Stomach (tissue), 9 donors: ENCODE data around the gene CLSTN1. TPM values are rescaled to one million over a fixed set of nuclear protein-coding genes. Genes with fewer than 3 reads are reported as not detected.
A peak's percentile ranks its signal among the peaks of the same experiment; 100 is the strongest.

Source experiments
- DNase-seq, 2 donors: peaks; one replicate each; pipeline versions ENCODE4 v3.0.0 to v3.0.0-alpha.2; 2013 to 2019
- H3K27ac ChIP-seq, 5 donors: fragments of 200-600 bp in 4 of 5; sonication (generic) in 4 of 5; one replicate each; pipeline ENCODE4 v1.5.1; 2013 to 2019; ENCODE audit warnings: mild to moderate bottlenecking in 1 of 5, moderate library complexity in 1 of 5
- H3K27me3 ChIP-seq, 3 donors: fragments of 200-600 bp; sonication (generic); one replicate each; pipeline ENCODE4 v1.5.1; 2017 to 2019; ENCODE audit warnings: mixed run types in 1 of 3
- H3K36me3 ChIP-seq, 4 donors: fragments of 200-600 bp; sonication (generic); 1 replicate in 3 of 4; 2 replicates in 1 of 4; pipeline ENCODE4 v1.5.1; 2016 to 2019
- H3K4me1 ChIP-seq, 4 donors: fragments of 200-600 bp; sonication (generic); one replicate each; pipeline ENCODE4 v1.5.1; 2016 to 2019
- H3K4me3 ChIP-seq, 4 donors: fragments of 200-600 bp; sonication (generic) in 3 of 4; one replicate each; pipeline ENCODE4 v1.5.1; 2016 to 2019; ENCODE audit warnings: mild to moderate bottlenecking in 1 of 4
- H3K9me3 ChIP-seq, 4 donors: fragments of 200-600 bp; sonication (generic); one replicate each; pipeline ENCODE4 v1.5.1; 2016 to 2019
- CTCF ChIP-seq, 7 experiments: fragments of 450-650 bp in 4 of 7; fragments of 200-600 bp in 3 of 7; sonication (generic) in 3 of 7; IDR thresholded peaks; one replicate each; pipeline ENCODE4 v1.5.1; 2016 to 2019; ENCODE audit warnings: antibody characterized with exemption in 7 of 7, control low read depth in 2 of 7, mild to moderate bottlenecking in 1 of 7
- EP300 ChIP-seq: sonication (generic); formaldehyde crosslinking; IDR thresholded peaks from one replicate; pipeline ENCODE4 v1.6.1; 2017; ENCODE audit warnings: antibody characterized with exemption
- POLR2A ChIP-seq, 4 donors: fragments of 450-650 bp; IDR thresholded peaks; one replicate each; pipeline ENCODE4 v1.6.1; 2016; ENCODE audit warnings: antibody characterized with exemption in 4 of 4, control low read depth in 2 of 4, mild to moderate bottlenecking in 1 of 4, moderate library complexity in 1 of 4
- POLR2AphosphoS5 ChIP-seq, 3 donors: sonication (generic); formaldehyde crosslinking; IDR thresholded peaks; one replicate each; pipeline ENCODE4 v1.6.1; 2016; ENCODE audit warnings: antibody characterized with exemption in 3 of 3
- WGBS, 5 donors: extraction: QIAGEN DNeasy Blood & Tissue Kit in 3 of 5; methylation state at CpG; one replicate each; pipeline versions ENCODE4 v1.1.5 to v1.1.7; 2013 to 2018; 5-methylcytosine and 5-hydroxymethylcytosine counted together
- intact Hi-C: fragments of 100-400 bp; cut with DNase I; formaldehyde crosslinking; loops from one replicate; pipeline ENCODE4 v1.15.1; 2023; ENCODE audit warnings: low total_unique reads
- polyA plus RNA-seq, 3 donors: library from polyadenylated mRNA; stranded (reverse); fragments of 200-250 nt; gene quantifications; one replicate each; pipeline ENCODE4 v1.2.3, GENCODE V29; 2013
- total RNA-seq, 5 donors: library from RNA; depleted of rRNA; stranded (reverse); fragments of >200 nt; gene quantifications; one replicate each; pipeline versions ENCODE4 v1.1.0 to v1.2.3, GENCODE V29; 2014 to 2016
- donor health status: healthy with polysubstance abuse.
- donor health status: Bipolar disorder and iron deficiency.
- donor health status: healthy.

Gene CLSTN1
- total and polyA plus RNA-seq, 8 donors = 10.5 to 156 (median 30.9) TPM

DNA sequence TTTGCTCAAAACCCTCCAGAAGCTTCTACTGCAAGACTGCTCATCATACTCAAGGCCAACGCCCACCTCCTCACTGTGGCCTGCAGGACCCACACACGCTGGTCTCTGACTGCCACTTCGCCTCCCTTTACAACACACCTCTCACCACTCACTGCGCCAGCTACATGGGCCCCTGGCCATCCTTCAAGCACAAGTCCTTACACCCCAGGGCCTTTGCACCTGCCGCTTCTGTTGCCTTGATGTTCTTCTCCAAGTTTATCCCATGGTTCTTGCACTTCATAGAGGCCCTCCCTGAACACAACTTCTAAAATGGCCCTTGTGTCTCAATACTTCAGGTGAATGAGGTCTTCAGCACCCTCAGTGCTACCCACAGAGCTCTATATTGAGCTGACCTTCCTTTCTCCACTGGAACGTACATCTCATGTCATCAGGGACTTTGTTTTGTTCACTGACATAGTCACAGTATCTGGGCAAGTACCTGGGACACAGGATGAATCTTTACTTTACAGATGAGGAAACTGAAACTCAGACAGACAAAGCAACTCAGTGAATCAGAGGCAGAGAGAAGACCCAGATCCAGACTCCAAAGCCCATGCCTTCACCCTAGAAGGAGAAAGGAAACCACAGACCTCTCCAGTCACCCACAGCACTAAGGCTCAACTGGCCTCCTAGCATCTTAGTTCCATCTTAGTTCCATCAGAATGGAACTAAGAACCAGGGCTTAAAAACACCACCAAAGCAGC, 34.7 kb upstream of the CLSTN1 start:
- H3K9me3 ChIP-seq = peaks cover 0 to 6% (median 0%) of the 10 kb centered on the region in 4 donors
- H3K4me3 ChIP-seq = no peak overlapping the region
- H3K27ac ChIP-seq = no peak overlapping the region
- intact Hi-C loops = no loop called here
- no peaks in the 10 kb centered on the region for H3K27me3 ChIP-seq
- TF ChIP-seq EP300 = no peak
- TF ChIP-seq POLR2AphosphoS5 (IDR thresholded peaks at IDR 0.05) = no peak
- no peak for TF ChIP-seq CTCF (IDR thresholded peaks at IDR 0.05)
- no peak for TF ChIP-seq POLR2A (IDR thresholded peaks at IDR 0.05)
- peaks cover 0 to 63% (median 45%) of the 10 kb centered on the region in 4 donors for H3K36me3 ChIP-seq
- 95 to 99% (median 97%) methylated on average over 6 of the region's 6 CpGs for WGBS, 5 donors
- DNase-seq = no peak
- H3K4me1 ChIP-seq = no peaks in the 10 kb centered on the region

DNA sequence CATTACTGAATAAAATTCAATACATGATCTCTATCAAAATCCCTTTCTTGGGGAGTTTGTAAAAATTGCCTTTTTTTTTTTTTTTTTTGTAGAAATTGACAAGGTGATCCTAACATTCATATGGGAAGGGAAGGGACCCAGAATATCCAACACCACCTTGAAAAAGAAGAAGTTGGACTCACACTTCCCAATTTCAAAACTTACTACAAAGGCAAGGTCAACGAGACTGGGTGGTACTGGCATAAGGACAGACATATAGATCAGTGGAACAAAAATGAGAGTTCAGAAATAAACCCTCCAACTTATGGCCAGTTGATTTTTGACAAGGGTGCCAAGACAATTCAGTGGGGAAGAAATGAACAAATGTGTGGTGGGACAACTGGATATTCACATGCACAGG, 31.4 kb upstream of the CLSTN1 start:
- DNase-seq = no peak
- Histone ChIP-seq H3K27me3 (no peaks in the 10 kb centered on the region), H3K4me3 (no peak overlapping the region), H3K27ac (no peak overlapping the region), H3K4me1 (no peaks in the 10 kb centered on the region), H3K9me3 (peaks cover 0 to 6% (median 0%) of the 10 kb centered on the region in 4 donors), H3K36me3 (peaks cover 0 to 69% (median 33%) of the 10 kb centered on the region in 4 donors)
- 82 to 98% (median 85%) methylated on average over 1 of the region's 1 CpG for WGBS, 5 donors
- intact Hi-C loops = no loop called here
- no peak for TF ChIP-seq EP300

GRCh38 chr1:9853249-9853595, 29.5 kb upstream of the CLSTN1 start:
- Histone ChIP-seq H3K27ac (no peak overlapping the region), H3K9me3 (peaks cover 0 to 6% (median 0%) of the 10 kb centered on the region in 4 donors), H3K36me3 (peaks cover 4 to 69% (median 32%) of the 10 kb centered on the region in 4 donors), H3K4me3 (no peak overlapping the region), H3K27me3 (no peaks in the 10 kb centered on the region), H3K4me1 (peaks cover 0 to 3% (median 0%) of the 10 kb centered on the region in 4 donors)
- intact Hi-C loops = no loop called here
- WGBS, 5 donors = 86 to 98% (median 93%) methylated on average over 4 of the region's 4 CpGs
- DNase-seq = no peak
- TF ChIP-seq POLR2A (IDR thresholded peaks at IDR 0.05) (no peak), EP300 (no peak), CTCF (IDR thresholded peaks at IDR 0.05) (no peak), POLR2AphosphoS5 (IDR thresholded peaks at IDR 0.05) (no peak)

DNA sequence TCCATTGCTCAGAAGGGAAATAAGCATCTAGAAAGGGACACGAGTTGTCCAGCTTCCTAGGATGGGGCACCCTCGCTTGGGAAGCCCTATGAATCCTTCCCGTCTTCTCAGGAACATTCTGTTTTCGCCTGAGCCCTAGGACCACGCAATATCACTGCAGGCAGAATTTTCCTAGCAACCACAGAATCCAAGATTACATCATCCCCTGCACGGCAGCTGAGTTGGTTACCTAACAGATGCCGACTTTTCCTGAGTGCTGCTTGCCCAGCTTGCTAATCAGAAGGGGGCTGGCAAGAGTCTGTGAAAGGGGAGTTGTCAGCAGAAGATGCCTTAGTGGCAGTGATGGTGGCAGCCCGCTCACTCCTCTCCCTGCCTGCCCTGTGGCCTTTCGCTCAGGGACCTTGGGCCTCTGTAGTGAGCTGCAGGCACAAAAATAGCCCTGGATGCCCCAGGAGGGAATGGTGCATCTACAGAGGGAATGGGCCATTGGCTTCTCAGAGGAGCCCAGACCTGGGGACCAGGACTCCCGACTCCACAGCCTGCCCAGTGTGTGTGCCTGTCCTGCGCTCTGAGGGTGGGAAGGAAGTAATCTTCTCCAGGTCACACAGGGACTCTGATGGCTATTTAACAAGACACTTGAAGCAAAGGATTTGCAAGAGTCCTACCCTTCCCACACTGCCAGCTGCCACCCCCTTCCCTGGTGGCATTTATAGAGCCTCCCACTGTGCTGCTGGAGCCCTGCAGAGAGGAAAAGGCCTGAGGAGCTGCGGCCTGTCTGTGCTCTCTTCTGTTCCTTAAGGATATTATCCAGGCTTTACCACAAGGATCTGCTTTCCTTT, 28.9 kb upstream of the CLSTN1 start:
- WGBS, 5 donors = 79 to 92% (median 86%) methylated on average over 11 to 12 of the region's 12 CpGs
- H3K27ac ChIP-seq = no peak overlapping the region
- TF ChIP-seq POLR2AphosphoS5 (IDR thresholded peaks at IDR 0.05) (no peak), EP300 (no peak), CTCF (IDR thresholded peaks at IDR 0.05) (no peak), POLR2A (IDR thresholded peaks at IDR 0.05) (no peak)

More for the DNA sequence above, 28.9 kb upstream of the CLSTN1 start:
- intact Hi-C loops = no loop called here
- Histone ChIP-seq H3K9me3 (peaks cover 0 to 6% (median 0%) of the 10 kb centered on the region in 4 donors), H3K4me1 (peaks cover 0 to 9% (median 0%) of the 10 kb centered on the region in 4 donors), H3K27me3 (no peaks in the 10 kb centered on the region), H3K36me3 (peaks cover 4 to 64% (median 28%) of the 10 kb centered on the region in 4 donors), H3K4me3 (no peak overlapping the region)
- peak in 1 of 2 donors; percentile 71 for DNase-seq
